ENCODE measurements around the gene MIPOL1. TPM values are rescaled to one million over a fixed set of nuclear protein-coding genes. Genes with fewer than 3 reads are reported as not detected.
A peak's percentile ranks its signal among the peaks of the same experiment; 100 is the strongest.

The MIPOL1 gene
- total and polyA plus RNA-seq, 2 of the 13 experiments (the other 11 are each of a cell fraction or from before 2014, with no cell fraction given): 8.6 to 34.2 TPM

GRCh38 chr14:37587881-37588666 lies 390.3 kb downstream of the MIPOL1 start (continued):
- no peak for TF ChIP-seq ZFP82 (CRISPR knock-in tag; IDR thresholded peaks at IDR 0.05; ENCODE audit: borderline replicate concordance)
- TF ChIP-seq GTF2F1 (IDR thresholded peaks at IDR 0.05; ENCODE audit: low read length): no peak
- no peak for TF ChIP-seq TBP (CRISPR knock-in tag; IDR thresholded peaks at IDR 0.05)
- peak; percentile 70; the same call in 1 of the 2 replicates for TF ChIP-seq ISL2 (CRISPR knock-in tag; IDR thresholded peaks at IDR 0.05)
- TF ChIP-seq ZNF788 (CRISPR knock-in tag; IDR thresholded peaks at IDR 0.05; ENCODE audit: borderline replicate concordance): peak; percentile 92; the same call in 1 of the 2 replicates
- TF ChIP-seq TFE3 (CRISPR knock-in tag; IDR thresholded peaks at IDR 0.05): peak; percentile 56; the same call in 1 of the 2 replicates
- TF ChIP-seq ZNF773 (CRISPR knock-in tag; IDR thresholded peaks at IDR 0.05; ENCODE audit: borderline replicate concordance): no peak; the same call in 1 of the 2 replicates
- no peak for TF ChIP-seq GPN1 (CRISPR knock-in tag; IDR thresholded peaks at IDR 0.05; ENCODE audit: borderline replicate concordance)
- no peak; the same call in 1 of the 2 replicates for TF ChIP-seq NKX3-1 (CRISPR knock-in tag; IDR thresholded peaks at IDR 0.05)
- TF ChIP-seq FOXA3 (CRISPR knock-in tag; IDR thresholded peaks at IDR 0.05): peak; percentile 75; the same call in 1 of the 2 replicates
- TF ChIP-seq HNRNPUL1 (IDR thresholded peaks at IDR 0.05; ENCODE audit: low read depth, low read length): no peak
- 0 out of 2 replicates have a peak, but pooled peaks have one; percentile 41 for TF ChIP-seq HIC2 (CRISPR knock-in tag; IDR thresholded peaks at IDR 0.05; ENCODE audit: low read depth)
- TF ChIP-seq RFXANK (CRISPR knock-in tag; IDR thresholded peaks at IDR 0.05): no peak
- no peak; the same call in 1 of the 2 replicates for TF ChIP-seq NFATC3 (CRISPR knock-in tag; IDR thresholded peaks at IDR 0.05)
- TF ChIP-seq NR2F1 (CRISPR knock-in tag; IDR thresholded peaks at IDR 0.05): 0 out of 4 replicates have a peak, but pooled peaks of 1 of the 2 experiments have one; percentile 5
- peak; percentile 82; the same call in 1 of the 2 replicates for TF ChIP-seq ZNF775 (CRISPR knock-in tag; IDR thresholded peaks at IDR 0.05; ENCODE audit: borderline replicate concordance)
- TF ChIP-seq HMGXB4 (CRISPR knock-in tag; IDR thresholded peaks at IDR 0.05; ENCODE audit: borderline replicate concordance in 1 of 2, low read depth in 1 of 2): peak; percentile 76 to 80
- no peak for TF ChIP-seq NCOA5 (CRISPR knock-in tag; IDR thresholded peaks at IDR 0.05)
- 0 out of 2 replicates have a peak, but pooled peaks have one; percentile 77 for TF ChIP-seq THAP8 (CRISPR knock-in tag; IDR thresholded peaks at IDR 0.05; ENCODE audit: borderline replicate concordance)
- no peak for TF ChIP-seq CBX2 (IDR thresholded peaks at IDR 0.05; ENCODE audit: low read depth, low read length)
- no peak; the same call in none of the 2 replicates for TF ChIP-seq CBX2 (CRISPR knock-in tag; IDR thresholded peaks at IDR 0.05; ENCODE audit: low read depth)
- peak; percentile 65; the same call in 1 of the 2 replicates for TF ChIP-seq ESRRA (CRISPR knock-in tag; IDR thresholded peaks at IDR 0.05; ENCODE audit: low read depth)
- no peak for TF ChIP-seq LCORL (IDR thresholded peaks at IDR 0.05)
- peak; percentile 92 for TF ChIP-seq LCORL (CRISPR knock-in tag; IDR thresholded peaks at IDR 0.05)
- TF ChIP-seq ZNF264 (CRISPR knock-in tag; IDR thresholded peaks at IDR 0.05): no peak
